SK-N-SH treated with all-trans-retinoic acid at 6 μM for 48 hours (cell line): ENCODE data around the gene P2RY14.

ENCODE experiments used
- PATZ1 ChIP-seq: fragments of 250-450 bp; sonication (Bioruptor Pico); IDR thresholded peaks from 2 replicates; pipeline ENCODE4 v1.8.0; 2020; ENCODE audit warnings: mild to moderate bottlenecking, moderate library complexity, borderline replicate concordance
- SNAI2 ChIP-seq: fragments of 250-450 bp; sonication (Bioruptor Pico); IDR thresholded peaks from 2 replicates; pipeline ENCODE4 v1.5.0; 2020; ENCODE audit warnings: mild to moderate bottlenecking, moderate library complexity
- TCF4 ChIP-seq: fragments of 250-450 bp; sonication (Bioruptor Pico); IDR thresholded peaks from 2 replicates; pipeline ENCODE4 v1.8.0; 2021; ENCODE audit warnings: mild to moderate bottlenecking, moderate library complexity, borderline replicate concordance

- TF ChIP-seq TCF4 (CRISPR knock-in tag) (no peak), SNAI2 (CRISPR knock-in tag) (no peak), PATZ1 (CRISPR knock-in tag) (no peak)
Measured at GRCh38 chr3:151213881-151214280, 64.5 kb downstream of the P2RY14 start.
